NCI-H128 (cell line): Measurements from ENCODE around the gene SHF.

Experiments used
- DNase-seq: peaks from one replicate; lab custom pipeline; 2025; ENCODE audit not compliant: unreplicated experiment; lab: John Stamatoyannopoulos, UW

SHF gene

GRCh38 chr15:45169608-45170480, 17.9 kb downstream of the SHF start:
- DNase-seq, result no peak

- DNase-seq, result no peak
These were observed 18.8 kb downstream of the SHF start for GRCh38 chr15:45168751-45169551.

DNA sequence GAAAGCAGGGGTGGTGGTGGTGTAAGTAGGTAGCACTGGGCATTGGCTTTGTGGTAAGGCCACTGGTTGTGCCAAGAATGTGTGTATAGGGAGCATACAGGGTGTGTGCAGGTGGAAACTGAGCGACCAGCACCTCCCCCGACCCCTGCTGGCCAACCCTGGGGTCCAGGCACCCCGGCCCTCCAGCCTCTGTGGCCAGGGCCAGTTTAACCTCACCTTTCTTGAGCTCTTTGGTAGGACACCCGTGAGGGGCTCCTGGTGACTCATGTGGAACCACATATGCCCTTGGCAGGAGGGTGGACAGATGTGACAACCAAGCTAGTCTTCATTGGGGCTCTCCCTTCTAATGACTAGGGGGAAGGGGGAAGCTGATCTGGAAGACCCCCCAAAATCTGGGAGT, 19.5 kb downstream of the SHF start:
- DNase-seq, result no peak

- DNase-seq, result no peak
These were observed 20.0 kb downstream of the SHF start for GRCh38 chr15:45167631-45168205.

- DNase-seq, result peak; percentile 53
These were observed 20.7 kb downstream of the SHF start for GRCh38 chr15:45166834-45167630.

DNA sequence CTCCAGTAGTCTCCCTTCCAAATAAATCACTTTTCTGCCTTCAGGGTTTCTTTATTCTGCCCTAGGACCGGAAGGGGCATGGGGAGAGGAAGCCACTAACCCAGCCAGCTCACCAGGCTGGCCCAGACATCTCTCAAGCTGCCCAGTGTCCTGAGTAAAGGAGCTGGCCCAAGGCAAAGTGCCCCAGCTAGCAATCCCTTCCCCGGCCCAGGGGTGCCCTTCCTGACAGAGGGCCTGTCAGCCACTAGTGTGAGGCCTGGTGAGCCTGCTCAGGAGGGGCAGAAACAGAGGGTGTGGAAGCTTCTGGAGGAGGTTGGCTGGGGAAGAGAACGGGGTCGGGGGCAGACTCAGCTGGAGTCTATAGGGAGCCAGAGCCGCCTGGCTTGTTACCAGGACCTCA, 22.2 kb downstream of the SHF start:
- DNase-seq, result no peak

GRCh38 chr15:45164914-45165313, 22.9 kb downstream of the SHF start:
- no peak for DNase-seq

DNA sequence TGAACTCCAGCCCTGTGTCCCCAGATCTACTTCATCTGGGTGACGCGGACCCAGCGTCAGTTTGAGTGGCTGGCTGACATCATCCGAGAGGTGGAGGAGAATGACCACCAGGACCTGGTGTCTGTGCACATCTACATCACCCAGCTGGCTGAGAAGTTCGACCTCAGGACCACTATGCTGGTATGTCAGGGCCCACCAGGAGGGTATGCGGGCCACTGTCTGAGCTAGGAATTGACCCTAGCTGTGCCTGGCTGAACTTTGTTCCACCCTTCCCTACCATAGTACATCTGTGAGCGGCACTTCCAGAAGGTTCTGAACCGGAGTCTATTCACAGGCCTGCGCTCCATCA, 24.3 kb downstream of the SHF start:
- no peak for DNase-seq

GRCh38 chr15:45162771-45163507, 24.8 kb downstream of the SHF start:
- no peak for DNase-seq

DNA sequence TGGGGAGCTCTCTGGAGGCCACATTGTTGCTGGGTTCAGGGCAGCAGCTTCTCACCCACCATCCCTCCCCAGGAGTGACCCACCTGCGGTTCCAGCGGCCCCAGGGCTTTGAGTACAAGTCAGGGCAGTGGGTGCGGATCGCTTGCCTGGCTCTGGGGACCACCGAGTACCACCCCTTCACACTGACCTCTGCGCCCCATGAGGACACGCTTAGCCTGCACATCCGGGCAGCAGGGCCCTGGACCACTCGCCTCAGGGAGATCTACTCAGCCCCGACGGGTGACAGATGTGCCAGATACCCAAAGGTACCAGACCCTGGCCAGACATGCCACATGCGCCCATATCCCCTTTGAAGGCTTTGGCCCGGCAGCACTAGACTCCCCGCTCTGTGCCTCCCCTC, 26.1 kb downstream of the SHF start:
- DNase-seq, result no peak

GRCh38 chr15:45157974-45158373, 29.8 kb downstream of the SHF start:
- no peak for DNase-seq

DNA sequence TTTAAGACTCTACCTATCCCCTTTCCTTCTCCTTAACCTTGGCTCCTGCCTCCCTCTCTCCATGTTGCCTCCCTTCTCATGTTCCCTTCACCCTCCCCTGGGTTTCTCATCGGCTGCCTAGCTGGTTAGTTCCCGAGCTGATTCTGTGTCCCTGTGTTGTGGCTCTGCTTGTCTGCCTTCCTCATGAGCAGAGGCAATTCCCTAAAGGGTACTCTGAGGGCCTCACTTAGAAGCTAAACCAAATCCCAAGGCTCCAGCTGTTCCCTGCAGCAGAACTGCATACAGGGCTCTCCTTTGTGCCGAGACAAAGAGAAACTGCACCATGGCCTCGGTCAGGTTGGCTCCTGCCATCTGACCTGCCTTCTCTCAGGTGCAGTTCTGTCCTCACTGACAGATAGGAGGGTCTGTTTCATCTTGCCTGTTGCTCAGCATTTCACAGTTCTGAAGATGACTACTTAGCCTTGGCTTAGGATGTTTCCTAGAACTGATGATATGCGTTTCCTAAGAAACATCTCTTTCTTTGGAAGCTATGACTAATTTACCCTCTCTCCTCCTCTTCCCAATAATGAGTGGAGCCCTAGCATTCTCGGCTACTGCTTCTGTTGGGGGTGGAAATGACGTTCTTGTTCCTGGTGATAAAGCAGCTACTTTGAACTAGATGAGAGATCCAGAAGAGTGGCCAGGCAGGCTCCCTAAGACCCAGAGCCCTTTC, 30.9 kb downstream of the SHF start:
- no peak for DNase-seq

DNA sequence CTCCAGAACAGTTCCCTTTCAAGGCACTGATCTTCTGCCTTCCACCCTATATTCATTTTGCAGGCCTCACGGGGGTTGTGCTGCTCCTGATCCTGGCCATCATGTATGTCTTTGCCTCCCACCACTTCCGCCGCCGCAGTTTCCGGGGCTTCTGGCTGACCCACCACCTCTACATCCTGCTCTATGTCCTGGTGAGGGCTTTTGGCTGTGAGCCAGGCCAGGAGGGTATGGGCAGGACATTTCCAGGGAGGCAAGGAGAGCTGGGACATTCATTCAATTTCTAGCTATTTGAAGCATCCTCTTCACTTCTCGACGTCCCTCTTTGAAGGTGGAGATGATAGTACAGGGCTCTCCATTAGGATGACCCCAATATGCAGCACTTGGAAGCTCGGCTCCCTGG, 32.0 kb downstream of the SHF start:
- no peak for DNase-seq

DNA sequence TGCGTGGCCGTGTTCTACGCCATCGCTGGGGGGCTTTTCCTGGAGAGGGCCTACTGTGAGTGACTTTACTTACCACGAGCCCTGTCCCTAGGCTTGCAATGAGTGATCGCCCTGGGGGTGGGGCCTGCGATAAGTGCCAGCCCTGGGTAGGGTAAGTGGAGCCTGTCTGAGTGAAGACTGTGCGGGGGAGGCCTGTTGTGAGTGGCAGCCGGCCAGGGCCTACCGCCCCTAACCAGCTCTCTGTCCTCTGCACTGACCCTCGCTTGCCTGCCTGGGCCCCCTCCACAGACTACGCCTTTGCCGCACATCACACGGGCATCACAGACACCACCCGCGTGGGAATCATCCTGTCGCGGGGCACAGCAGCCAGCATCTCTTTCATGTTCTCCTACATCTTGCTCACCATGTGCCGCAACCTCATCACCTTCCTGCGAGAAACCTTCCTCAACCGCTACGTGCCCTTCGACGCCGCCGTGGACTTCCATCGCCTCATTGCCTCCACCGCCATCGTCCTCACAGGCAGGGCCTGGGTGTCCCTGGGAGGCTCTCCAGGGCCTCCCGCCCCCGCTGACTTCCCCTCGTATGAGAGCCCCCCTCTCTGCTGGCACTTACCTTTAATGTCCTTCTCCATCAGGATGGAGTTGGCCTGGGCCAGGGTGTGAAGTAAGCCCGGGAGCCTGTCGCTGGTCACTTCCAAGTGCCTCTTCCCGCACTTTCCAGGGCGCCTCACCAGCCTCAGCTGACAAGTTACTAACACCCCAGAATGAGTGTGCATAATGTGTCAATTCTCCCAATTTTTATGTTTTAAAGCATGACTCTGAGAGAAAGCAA, 35.6 kb downstream of the SHF start:
- DNase-seq, result no peak

DNA sequence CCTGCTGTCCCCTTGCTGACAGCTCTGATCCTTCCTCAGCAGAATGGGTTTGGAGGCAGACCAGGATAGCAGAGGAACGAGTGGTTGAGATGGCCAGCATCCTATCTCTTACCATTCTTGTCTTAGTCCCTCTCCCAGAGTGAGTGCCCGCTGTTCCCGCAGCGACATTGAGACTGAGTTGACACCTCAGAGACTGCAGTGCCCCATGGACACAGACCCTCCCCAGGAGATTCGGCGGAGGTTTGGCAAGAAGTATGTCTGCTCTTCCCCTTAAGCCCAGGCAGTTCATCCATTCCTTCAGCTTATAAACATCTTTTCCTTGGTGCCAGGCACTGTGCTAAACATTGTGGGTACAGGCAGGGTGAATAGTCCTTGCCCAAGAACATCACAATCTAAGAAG, 36.8 kb downstream of the SHF start:
- DNase-seq, result no peak

DNA sequence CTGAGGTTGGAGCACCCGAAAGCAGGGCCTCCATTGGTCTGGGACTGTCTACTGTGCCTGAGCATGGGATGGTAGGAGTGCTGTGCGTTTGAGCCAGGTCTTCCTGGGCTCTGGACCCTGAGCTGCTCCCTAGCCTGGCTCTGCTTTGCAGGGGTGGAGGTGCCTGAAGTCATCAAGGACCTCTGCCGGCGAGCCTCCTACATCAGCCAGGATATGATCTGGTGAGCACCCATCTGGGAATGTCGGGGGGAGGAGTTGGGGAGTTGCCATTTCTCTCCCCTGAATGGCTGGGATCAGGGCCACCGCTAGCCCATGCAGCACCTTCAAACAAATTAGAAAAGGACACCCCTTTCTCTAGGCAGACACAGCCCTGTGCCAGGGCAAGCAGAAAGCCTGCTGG, 37.3 kb downstream of the SHF start:
- no peak for DNase-seq

- no peak for DNase-seq
These were observed 38.7 kb downstream of the SHF start for GRCh38 chr15:45149060-45149459.

DNA sequence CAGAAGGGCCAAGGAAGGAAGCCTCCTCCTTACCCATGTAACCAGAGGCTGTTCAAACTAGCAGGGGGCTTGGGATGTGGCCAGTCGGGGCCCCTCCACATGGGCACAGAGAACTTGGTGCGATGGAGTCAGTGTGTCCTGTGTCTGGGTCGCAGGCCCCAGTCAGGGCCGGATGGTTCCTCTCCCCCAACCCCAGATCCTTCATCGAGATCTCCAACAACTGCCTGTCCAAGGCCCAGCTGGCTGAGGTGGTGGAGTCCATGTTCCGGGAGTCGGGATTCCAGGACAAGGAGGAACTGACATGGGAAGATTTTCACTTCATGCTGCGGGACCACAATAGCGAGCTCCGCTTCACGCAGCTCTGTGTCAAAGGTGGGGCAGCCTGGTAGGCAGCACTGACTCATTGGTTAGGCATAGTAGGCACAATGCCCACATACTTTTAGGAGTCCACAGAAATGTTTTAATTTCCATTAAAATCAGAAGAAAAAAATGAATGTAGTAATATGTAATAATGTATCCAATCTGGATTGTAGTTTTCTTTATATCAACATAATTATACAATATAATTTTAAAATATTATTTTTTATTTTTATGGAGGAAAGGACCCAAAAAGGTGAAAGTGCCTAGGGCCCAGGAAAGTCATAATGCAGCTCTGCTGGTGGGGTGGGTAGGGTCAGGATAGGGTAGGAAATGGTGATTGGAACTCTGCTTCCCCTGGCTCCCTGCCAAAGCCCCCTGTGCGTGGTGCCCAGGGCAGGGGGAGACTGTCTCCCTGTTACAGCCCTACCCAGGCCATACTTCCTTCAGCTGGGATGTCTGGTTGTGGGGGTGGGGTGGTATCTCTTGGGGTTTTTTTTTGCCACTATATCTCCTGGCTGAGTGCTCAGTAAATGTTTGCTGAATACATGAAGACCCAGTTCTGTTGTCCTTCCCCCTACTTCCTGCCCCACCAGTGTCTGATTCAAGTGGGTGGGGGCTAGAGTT, 39.4 kb downstream of the SHF start:
- DNase-seq, result no peak
